ENCODE data around the gene KCTD11. TPM values are rescaled to one million over a fixed set of nuclear protein-coding genes. Genes with fewer than 3 reads are reported as not detected.
A peak's percentile ranks its signal among the peaks of the same experiment; 100 is the strongest.
"Not testable (repeated sequence)": the region's sequence is repeated elsewhere in the genome, so short reads cannot be mapped to it uniquely, and the experiment has no call there.

Gene KCTD11
- total RNA-seq, 1 donor from 2014 or later = 6.3 TPM

DNA sequence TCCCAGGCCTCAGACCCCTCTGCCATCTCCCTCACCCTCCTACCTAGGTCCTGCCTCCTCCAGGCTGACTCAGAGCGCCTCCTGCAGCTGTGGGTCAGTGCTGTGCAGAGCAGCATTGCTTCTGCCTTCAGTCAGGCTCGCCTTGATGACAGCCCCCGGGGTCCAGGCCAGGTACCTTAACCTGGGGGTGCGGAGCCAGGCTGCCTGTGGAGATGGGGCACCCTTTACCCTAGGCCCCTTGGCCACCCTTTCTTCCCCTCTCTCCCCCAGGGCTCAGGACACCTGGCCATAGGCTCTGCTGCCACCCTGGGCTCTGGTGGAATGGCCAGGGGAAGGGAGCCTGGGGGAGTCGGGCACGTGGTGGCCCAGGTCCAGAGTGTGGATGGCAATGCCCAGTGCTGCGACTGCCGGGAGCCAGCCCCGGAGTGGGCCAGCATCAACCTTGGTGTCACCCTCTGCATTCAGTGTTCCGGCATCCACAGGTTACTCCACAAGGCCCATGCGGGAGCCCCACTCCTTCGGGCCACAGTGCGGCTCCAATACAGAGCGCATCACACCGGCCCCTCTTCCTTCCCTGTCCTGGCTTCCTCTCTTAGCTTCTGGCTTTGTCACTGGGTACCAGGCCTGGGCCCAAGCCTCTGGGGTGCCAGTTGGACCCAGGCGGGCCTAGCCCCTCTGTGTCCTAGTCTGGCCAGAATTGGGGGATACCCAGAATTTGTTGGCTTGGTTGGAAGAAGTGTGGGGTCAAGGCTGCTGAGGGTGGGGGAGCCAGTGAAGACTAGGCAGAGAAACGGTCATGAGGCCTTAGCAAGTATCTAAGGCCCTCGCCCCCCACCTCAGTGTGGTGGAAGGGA lies 5.0 kb upstream of the KCTD11 start:
- DNase-seq = no peak

- no peak for DNase-seq
Measured at GRCh38 chr17:7347630-7348477, 4.1 kb upstream of the KCTD11 start.

DNA sequence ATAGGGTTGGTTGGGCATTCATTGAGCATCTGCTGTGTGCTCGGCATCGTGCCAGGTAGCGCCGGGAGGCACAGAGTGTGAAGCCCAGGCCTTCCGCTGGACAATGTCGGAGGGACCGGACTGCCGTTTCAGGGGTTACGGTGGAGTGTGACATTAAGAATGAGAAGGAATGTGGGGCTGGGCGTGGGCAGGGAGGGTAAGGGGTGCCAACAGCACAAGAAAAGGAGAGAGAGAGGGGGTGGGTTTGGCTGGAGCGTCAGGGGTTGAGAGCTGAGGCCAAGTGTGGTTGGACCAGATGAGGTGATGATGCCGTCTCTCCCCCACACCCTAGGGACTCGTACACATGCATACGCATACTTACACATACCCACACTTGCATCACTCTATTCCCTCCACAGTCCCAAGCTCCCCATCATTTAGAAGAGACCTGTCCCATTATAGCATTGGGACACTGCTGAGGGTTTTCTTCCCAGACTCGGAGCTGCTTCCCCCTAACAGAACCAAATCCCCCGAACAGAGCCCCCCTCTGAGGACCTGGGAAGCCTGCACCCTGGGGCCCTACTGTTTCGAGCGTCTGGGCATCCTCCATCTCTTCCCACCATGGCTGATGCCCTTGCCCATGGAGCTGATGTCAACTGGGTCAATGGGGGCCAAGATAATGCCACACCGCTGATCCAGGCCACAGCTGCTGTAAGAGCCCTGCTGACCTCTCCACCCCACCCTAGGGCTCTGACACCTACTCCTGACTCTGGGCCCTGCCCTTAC lies 3.3 kb upstream of the KCTD11 start:
- DNase-seq = no peak

- DNase-seq = no peak
Measured at GRCh38 chr17:7352503-7352889, 534 bp downstream of the KCTD11 start.

DNA sequence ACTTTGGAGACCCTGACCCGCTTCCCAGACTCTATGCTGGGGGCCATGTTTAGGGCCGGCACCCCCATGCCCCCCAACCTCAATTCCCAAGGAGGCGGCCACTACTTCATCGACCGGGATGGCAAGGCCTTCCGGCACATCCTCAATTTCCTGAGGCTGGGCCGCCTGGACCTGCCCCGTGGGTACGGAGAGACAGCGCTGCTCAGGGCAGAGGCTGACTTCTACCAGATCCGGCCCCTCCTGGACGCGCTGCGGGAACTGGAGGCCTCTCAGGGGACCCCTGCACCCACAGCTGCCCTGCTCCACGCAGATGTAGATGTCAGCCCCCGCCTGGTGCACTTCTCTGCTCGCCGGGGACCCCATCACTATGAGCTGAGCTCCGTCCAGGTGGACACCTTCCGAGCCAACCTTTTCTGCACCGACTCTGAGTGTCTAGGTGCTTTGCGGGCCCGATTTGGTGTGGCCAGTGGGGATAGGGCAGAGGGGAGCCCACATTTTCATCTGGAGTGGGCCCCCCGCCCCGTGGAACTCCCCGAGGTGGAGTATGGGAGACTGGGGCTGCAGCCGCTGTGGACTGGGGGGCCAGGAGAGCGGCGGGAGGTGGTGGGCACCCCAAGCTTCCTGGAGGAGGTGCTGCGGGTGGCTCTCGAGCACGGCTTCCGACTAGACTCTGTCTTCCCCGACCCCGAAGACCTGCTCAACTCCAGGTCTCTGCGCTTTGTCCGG lies 1.1 kb downstream of the KCTD11 start:
- DNase-seq = no peak

DNA sequence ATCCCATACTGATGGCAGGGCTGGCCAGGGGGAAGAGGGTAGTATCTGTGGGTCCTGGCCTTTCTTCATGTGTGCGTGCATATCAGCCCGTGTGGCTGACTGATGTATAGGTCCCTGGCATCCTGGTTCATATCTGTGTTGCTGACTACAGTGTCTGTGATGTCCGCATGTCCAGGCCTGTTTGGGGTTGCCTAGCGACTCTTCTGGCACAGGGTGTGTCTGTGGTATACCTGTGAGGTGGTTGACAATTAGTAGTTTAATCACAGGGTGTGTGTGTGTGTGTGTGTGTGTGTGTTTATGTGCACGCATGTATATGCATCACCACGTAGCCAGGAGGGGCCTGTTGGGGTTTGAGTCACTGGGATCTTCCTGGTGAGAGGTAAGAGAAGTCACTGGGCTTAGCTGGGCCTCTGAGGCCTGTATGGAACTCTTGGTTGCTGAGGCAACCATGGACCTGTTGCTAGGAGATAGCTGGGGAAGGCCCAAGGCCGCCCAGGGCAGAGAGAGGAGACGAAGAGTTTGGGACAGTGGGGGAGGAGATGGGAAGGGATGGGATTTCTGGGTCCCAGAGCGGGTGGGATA lies 2.4 kb downstream of the KCTD11 start:
- DNase-seq = peak; percentile 31

GRCh38 chr17:7355053-7355452 lies 3.1 kb downstream of the KCTD11 start, which contains the start of gene TMEM95:
Gene TMEM95, plus strand, starts transcription at chr17:7355156. Its CDS starts 49 bp downstream, at chr17:7355205.
- DNase-seq = peak; percentile 38

DNA sequence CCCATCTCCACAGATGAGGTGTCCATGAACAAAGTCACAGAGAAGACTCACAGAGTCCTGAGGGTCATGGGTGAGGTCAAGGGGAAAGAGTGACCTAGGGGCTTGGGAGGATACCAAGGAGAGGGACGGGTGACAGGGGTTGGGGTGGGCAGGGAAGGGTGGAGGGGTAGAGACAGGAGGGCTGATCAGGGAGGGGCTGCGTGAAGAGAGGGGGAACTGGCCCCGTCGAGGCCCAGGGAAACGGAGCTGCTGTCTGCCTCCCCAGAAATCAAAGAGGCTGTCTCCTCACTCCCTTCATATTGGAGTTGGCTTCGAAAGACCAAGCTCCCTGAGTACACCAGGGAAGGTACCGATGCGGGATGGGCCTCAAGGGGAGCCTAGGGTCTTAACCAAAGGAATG lies 3.6 kb downstream of the KCTD11 start:
- no peak for DNase-seq

GRCh38 chr17:7356072-7356549 lies 4.1 kb downstream of the KCTD11 start:
- peak; percentile 42 for DNase-seq

- peak; percentile 37 for DNase-seq
Measured at GRCh38 chr17:7356756-7357155, 4.8 kb downstream of the KCTD11 start.

GRCh38 chr17:7357381-7357780 lies 5.4 kb downstream of the KCTD11 start:
- DNase-seq = no peak

- no peak for DNase-seq
Measured at GRCh38 chr17:7361906-7362305, 9.9 kb downstream of the KCTD11 start.

DNA sequence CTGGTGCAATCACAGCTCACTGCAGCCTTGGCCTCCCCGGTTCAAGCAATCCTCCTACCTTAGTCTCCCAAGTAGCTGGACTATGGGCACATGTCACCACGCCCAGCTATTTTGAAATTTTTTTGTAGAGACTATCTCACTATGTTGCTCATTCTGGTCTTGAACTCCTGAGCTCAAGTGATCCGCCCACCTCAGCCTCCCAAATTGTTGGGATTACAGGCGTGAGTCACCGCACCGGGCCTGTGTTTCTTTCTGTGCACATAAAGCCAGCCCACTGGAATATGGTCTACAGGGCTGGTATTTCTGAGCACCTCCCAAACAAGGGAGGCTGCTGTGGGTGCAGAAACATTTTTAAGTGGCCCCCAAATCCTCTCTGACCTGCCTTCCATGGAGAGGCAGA lies 11.3 kb downstream of the KCTD11 start:
- no peak for DNase-seq

DNA sequence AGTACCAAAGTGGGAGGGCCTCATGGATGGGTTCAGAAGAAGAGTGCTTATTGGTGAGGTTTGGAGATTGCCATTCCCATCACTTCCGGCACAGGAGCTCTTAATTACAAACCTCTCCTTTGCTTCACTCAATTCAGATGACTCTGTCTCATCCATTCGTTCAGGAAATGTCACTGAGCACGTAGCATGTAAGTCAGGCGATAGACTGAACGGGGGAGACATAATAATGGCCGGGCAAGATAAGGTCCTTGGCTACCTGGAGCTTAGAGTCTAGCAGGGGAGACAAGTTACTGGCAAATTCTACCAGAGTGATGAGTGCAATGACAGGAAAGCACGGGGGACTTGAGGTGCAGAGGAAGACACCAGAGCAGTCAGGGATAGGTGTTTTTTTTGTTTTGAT lies 14.0 kb downstream of the KCTD11 start:
- DNase-seq = not testable (repeated sequence)

DNA sequence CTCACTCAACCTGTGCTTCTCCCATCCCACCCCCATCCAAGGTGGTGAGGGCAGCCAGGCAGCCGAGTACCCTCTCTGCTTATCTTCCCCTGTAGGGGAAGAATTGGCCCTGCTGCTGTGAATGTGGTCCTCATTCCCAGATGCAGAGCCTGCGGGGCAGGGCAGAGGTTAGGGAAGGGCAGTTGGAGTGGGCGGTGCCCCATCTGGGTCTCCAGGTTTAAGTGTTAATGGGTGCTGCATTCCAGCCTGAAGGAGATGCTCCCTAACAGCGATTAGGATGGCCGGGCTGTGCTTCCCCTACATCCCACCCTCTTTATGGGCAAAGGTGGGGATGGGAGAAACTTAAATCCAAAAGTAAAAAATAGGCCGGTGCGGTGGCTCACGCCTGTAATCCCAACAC lies 15.1 kb downstream of the KCTD11 start:
- DNase-seq = no peak

GRCh38 chr17:7367918-7368598 lies 16.1 kb downstream of the KCTD11 start:
- no peak for DNase-seq

GRCh38 chr17:7368599-7368994 lies 16.6 kb downstream of the KCTD11 start:
- not testable (repeated sequence) for DNase-seq

DNA sequence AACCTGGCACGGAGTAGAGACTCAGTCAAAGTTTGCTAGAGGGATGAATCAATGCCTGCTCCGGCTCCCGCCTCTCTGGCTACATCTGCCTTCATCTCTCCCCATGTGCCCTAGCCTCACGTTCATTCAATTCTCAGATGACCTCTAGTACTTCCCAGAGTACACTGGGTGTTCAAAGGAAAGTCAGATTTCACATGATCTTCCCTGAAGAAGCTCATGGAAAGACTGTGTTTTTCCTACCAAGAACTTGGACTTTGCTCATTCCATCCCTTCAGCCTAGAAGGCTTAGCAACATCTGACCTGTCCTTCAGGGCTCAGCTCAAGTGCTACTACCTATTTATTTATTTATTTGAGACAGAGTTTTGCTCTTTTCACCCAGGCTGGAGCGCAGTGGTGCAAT lies 17.9 kb downstream of the KCTD11 start:
- no peak for DNase-seq

DNA sequence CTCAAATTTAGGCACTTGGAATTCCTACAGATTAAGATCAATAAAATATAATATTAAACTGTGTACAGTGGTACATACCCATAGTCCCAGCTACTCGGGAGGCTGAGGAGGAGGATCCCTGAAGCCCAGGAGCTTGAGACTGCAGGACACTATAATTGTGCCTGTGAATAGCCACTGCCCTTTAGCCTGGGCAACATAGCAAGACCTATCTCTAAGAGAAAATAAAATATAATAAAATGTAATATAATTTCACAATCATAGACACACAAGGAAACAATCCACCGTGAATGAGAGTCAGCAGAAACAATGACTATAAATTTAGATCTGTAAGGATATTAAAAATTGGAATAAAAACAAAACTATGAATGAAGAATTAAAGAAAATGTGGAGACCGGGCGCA lies 18.9 kb downstream of the KCTD11 start:
- no peak for DNase-seq

DNA sequence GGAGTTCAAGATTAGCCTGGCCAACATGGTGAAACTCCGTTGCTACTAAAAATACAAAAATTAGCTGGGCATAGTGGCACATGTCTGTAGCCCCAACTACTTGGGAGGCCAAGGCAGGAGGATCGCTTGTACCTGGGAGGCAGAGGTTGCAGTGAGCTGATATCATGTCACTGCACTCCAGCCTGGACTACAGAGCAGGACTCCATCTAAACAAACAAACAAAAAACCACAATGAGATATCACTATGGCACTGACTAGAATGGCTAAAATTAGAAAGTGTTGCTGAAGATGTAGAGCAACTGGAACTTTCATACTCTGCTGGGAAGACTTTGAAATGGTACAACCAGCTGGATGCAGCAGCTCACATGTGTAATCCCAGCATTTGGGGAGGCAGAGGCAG lies 22.4 kb downstream of the KCTD11 start:
- no peak for DNase-seq

GRCh38 chr17:7379134-7379533 lies 27.2 kb downstream of the KCTD11 start:
- no peak for DNase-seq

All from skin of body (tissue), 2 donors.